K562 (cell line): ENCODE measurements around the gene TNFRSF6B. TPM values are rescaled to one million over a fixed set of nuclear protein-coding genes. Genes with fewer than 3 reads are reported as not detected.
A peak's percentile ranks its signal among the peaks of the same experiment; 100 is the strongest.

Experiments
- BRF1 ChIP-seq: IDR thresholded peaks from 3 replicates; pipeline ENCODE4 v1.6.1; 2011; ENCODE audit warnings: borderline replicate concordance, mild to moderate bottlenecking; ENCODE audit not compliant: insufficient read length; ENCODE audit errors: extremely low read depth
- CTBP1 ChIP-seq: fragments of 450-650 bp; IDR thresholded peaks from 2 replicates; pipeline ENCODE4 v1.6.1; 2016; ENCODE audit warnings: borderline replicate concordance
- E2F6 ChIP-seq, 2 experiments: IDR thresholded peaks; 2 replicates each; pipeline ENCODE4 v1.6.1; 2011; ENCODE audit warnings: borderline replicate concordance in 1 of 2, control low read depth in 1 of 2, low read depth in 1 of 2, low read length in 1 of 2, mild to moderate bottlenecking in 1 of 2, mixed read lengths in 1 of 2, moderate library complexity in 1 of 2; ENCODE audit not compliant: insufficient read depth in 1 of 2, insufficient read length in 1 of 2, poor library complexity in 1 of 2, severe bottlenecking in 1 of 2; ENCODE audit errors: extremely low read depth in 1 of 2
- GATAD2B ChIP-seq: fragments of 450-650 bp; IDR thresholded peaks from 2 replicates; pipeline ENCODE4 v1.6.1; 2017; ENCODE audit warnings: mild to moderate bottlenecking, borderline replicate concordance
- HMGN3 ChIP-seq: IDR thresholded peaks from 2 replicates; pipeline ENCODE4 v1.6.1; 2011; ENCODE audit warnings: borderline replicate concordance, low read depth, mild to moderate bottlenecking, mixed read lengths, low read length; ENCODE audit not compliant: insufficient read length; ENCODE audit errors: extremely low read depth
- HMGXB4 ChIP-seq: sonication (generic); formaldehyde crosslinking; IDR thresholded peaks from 2 replicates; pipeline ENCODE4 v1.8.1; 2023; ENCODE audit warnings: mild to moderate bottlenecking, missing genetic modification reagents
- MED1 ChIP-seq: sonication (generic); formaldehyde crosslinking; IDR thresholded peaks from 2 replicates; pipeline ENCODE4 v1.8.1; 2023; ENCODE audit warnings: missing genetic modification reagents, borderline replicate concordance
- NCOA4 ChIP-seq: fragments of 450-650 bp; IDR thresholded peaks from 2 replicates; pipeline ENCODE4 v1.6.1; 2018; ENCODE audit warnings: mild to moderate bottlenecking; ENCODE audit not compliant: partially characterized antibody
- PRMT5 ChIP-seq: sonication (generic); formaldehyde crosslinking; IDR thresholded peaks from 2 replicates; pipeline ENCODE4 v1.5.0; 2020; ENCODE audit warnings: missing genetic modification reagents
- PYGO2 ChIP-seq: fragments of 450-650 bp; IDR thresholded peaks from 2 replicates; pipeline ENCODE4 v1.6.1; 2016; ENCODE audit warnings: mild to moderate bottlenecking, missing genetic modification characterization, moderate library complexity, missing compliant biosample characterization
- RBM34 ChIP-seq: fragments of 200-400 bp; formaldehyde crosslinking; IDR thresholded peaks from 2 replicates; pipeline ENCODE4 v1.6.1; 2018; ENCODE audit warnings: low read length, borderline replicate concordance; ENCODE audit not compliant: insufficient read depth
- ZBTB8A ChIP-seq: fragments of 450-650 bp; IDR thresholded peaks from 2 replicates; pipeline ENCODE4 v1.6.1; 2018; ENCODE audit warnings: mild to moderate bottlenecking, moderate library complexity; ENCODE audit not compliant: partially characterized antibody
- ZHX1 ChIP-seq: fragments of 150-350 bp; conservative IDR thresholded peaks from 2 replicates; pipeline ENCODE4 v1.6.1; 2014; ENCODE audit warnings: low read length
- ZNF24 ChIP-seq: fragments of 450-650 bp; IDR thresholded peaks from 2 replicates; pipeline ENCODE4 v1.6.1; 2016
- ZNF57 ChIP-seq: fragments of 450-650 bp; formaldehyde crosslinking; IDR thresholded peaks from 2 replicates; pipeline ENCODE4 v1.4.0; 2020; ENCODE audit warnings: mild to moderate bottlenecking, moderate library complexity
- polyA plus RNA-seq, 8 experiments: library from polyadenylated mRNA; depleted of rRNA in 4 of 8; stranded (reverse) in 5 of 8; unstranded in 3 of 8; fragments of >200 nt; fragmentation: Nextera tagmentation in 2 of 8; fragmentation: Illumina TruSeq in 1 of 8; extraction: Ambion mirVana in 2 of 8; extraction: Trizol in 1 of 8; gene quantifications; 2 replicates each; pipeline versions ENCODE4 v1.2.1 to v1.2.3, GENCODE V29; 2011 to 2014; ENCODE audit warnings: inconsistent platforms in 1 of 8, missing spikeins in 1 of 8
- total RNA-seq, 7 experiments: library from RNA; depleted of rRNA in 6 of 7; stranded (reverse); fragments of >200 nt in 6 of 7; fragmentation: Illumina TruSeq in 2 of 7; extraction: Trizol in 2 of 7; gene quantifications; 2 replicates each; pipeline versions ENCODE4 v1.2.1 to v1.2.3, GENCODE V29; 2011 to 2021; ENCODE audit warnings: low replicate concordance in 1 of 7
- TF ChIP-seq, protein P1 (sequence below): fragments of 450-650 bp; IDR thresholded peaks from 2 replicates; pipeline ENCODE4 v1.6.1; 2016; ENCODE audit warnings: missing biosample characterization, missing genetic modification characterization
- TF ChIP-seq, protein P2 (sequence below): IDR thresholded peaks from 2 replicates; pipeline ENCODE4 v1.6.1; 2011; ENCODE audit not compliant: insufficient read length; ENCODE audit errors: extremely low read depth

TNFRSF6B gene
- total and polyA plus RNA-seq, 9 of the 15 experiments (the other 6 are each of a cell fraction or from before 2014, with no cell fraction given) = 0.10 to 3.5 (median 0.32) TPM; not detected in 6

GRCh38 chr20:63653041-63653973, 43.1 kb upstream of the TNFRSF6B start, which contains the start of gene STMN3 (continued):
- peak; percentile 78 for TF ChIP-seq HMGXB4 (CRISPR knock-in tag)
- TF ChIP-seq, protein P1, sequence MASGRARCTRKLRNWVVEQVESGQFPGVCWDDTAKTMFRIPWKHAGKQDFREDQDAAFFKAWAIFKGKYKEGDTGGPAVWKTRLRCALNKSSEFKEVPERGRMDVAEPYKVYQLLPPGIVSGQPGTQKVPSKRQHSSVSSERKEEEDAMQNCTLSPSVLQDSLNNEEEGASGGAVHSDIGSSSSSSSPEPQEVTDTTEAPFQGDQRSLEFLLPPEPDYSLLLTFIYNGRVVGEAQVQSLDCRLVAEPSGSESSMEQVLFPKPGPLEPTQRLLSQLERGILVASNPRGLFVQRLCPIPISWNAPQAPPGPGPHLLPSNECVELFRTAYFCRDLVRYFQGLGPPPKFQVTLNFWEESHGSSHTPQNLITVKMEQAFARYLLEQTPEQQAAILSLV (tag) = no peak
- no peak for TF ChIP-seq NCOA4
- peak; percentile 27 for TF ChIP-seq HMGN3
- peak; percentile 73; the same call in 1 of the 2 replicates for TF ChIP-seq GATAD2B
- TF ChIP-seq MED1 (CRISPR knock-in tag) = no peak
- TF ChIP-seq PRMT5 (CRISPR knock-in tag) = peak; percentile 96
- no peak for TF ChIP-seq ZBTB8A
- no peak for TF ChIP-seq ZHX1
- no peak; the same call in 1 of the 2 replicates for TF ChIP-seq PYGO2 (tag)
- TF ChIP-seq, protein P2, sequence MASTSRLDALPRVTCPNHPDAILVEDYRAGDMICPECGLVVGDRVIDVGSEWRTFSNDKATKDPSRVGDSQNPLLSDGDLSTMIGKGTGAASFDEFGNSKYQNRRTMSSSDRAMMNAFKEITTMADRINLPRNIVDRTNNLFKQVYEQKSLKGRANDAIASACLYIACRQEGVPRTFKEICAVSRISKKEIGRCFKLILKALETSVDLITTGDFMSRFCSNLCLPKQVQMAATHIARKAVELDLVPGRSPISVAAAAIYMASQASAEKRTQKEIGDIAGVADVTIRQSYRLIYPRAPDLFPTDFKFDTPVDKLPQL = no peak
- TF ChIP-seq ZNF24 = peak; percentile 39; the same call in 1 of the 2 replicates
- TF ChIP-seq RBM34 = no peak
- TF ChIP-seq BRF1 = no peak
- no peak for TF ChIP-seq ZNF57 (CRISPR knock-in tag)
- peak; percentile 40 to 77 for TF ChIP-seq E2F6 (IDR thresholded peaks at IDR 0.05; ENCODE audit: borderline replicate concordance in 1 of 2, extremely low read depth in 1 of 2, insufficient read depth in 1 of 2, insufficient read length in 1 of 2, low read depth in 1 of 2, low read length in 1 of 2, poor library complexity in 1 of 2, severe bottlenecking in 1 of 2)
- TF ChIP-seq CTBP1 = peak; percentile 81
